NB4 (cell line): ENCODE results near the gene PTGER2.

ENCODE experiments used
- MYC ChIP-seq: IDR thresholded peaks from 2 replicates; pipeline ENCODE4 v1.6.1; 2011; ENCODE audit warnings: low read depth, low read length
- POLR2A ChIP-seq: IDR thresholded peaks from 2 replicates; pipeline ENCODE4 v1.6.1; 2011; ENCODE audit warnings: mild to moderate bottlenecking; ENCODE audit not compliant: insufficient read length; ENCODE audit errors: extremely low read depth
- TF ChIP-seq, protein P1 (sequence below): IDR thresholded peaks from one replicate; pipeline ENCODE4 v1.5.1; 2012; ENCODE audit warnings: low read depth, low read length
- TF ChIP-seq, protein P2 (sequence below): IDR thresholded peaks from 2 replicates; pipeline ENCODE4 v1.6.1; 2011; ENCODE audit warnings: low read depth, low read length

DNA sequence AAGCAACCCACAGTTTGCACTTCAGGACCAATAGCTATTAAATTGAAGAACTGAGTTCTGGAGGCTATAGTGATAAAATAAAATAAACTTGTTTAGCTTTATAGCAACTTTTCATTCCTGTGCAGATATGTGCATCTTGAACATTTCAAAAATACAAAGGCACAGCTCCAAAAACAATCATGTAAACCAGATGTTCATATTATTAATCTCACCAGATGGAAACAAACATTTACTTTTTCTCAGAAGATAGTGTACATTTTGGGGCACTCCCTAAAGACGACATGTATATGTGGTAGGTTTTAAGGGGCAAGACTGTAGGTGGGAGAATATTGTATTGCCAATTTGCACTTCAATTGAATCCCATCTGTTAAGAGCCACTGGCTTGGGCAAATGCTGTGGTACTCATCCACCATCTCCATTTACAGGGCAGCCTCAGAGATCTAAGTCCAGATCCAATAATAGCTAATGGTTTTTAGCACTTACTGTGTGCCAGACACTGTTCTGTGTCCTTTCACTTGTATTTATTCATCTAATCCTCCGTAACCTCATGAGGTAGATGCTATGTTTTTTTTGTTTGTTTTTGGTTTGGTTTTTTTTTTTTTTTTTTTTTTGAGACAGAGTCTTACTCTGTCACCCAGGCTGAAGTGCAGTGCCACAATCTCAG lies 49.1 kb downstream of the PTGER2 start:
- TF ChIP-seq MYC, result no peak
- TF ChIP-seq, protein P1, sequence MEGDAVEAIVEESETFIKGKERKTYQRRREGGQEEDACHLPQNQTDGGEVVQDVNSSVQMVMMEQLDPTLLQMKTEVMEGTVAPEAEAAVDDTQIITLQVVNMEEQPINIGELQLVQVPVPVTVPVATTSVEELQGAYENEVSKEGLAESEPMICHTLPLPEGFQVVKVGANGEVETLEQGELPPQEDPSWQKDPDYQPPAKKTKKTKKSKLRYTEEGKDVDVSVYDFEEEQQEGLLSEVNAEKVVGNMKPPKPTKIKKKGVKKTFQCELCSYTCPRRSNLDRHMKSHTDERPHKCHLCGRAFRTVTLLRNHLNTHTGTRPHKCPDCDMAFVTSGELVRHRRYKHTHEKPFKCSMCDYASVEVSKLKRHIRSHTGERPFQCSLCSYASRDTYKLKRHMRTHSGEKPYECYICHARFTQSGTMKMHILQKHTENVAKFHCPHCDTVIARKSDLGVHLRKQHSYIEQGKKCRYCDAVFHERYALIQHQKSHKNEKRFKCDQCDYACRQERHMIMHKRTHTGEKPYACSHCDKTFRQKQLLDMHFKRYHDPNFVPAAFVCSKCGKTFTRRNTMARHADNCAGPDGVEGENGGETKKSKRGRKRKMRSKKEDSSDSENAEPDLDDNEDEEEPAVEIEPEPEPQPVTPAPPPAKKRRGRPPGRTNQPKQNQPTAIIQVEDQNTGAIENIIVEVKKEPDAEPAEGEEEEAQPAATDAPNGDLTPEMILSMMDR, result no peak
- TF ChIP-seq POLR2A, result no peak
- TF ChIP-seq, protein P2, sequence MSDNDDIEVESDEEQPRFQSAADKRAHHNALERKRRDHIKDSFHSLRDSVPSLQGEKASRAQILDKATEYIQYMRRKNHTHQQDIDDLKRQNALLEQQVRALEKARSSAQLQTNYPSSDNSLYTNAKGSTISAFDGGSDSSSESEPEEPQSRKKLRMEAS, result no peak
